Lung (tissue), 13 donors: ENCODE results near the gene ANG. TPM values are rescaled to one million over a fixed set of nuclear protein-coding genes. Genes with fewer than 3 reads are reported as not detected.
A peak's percentile ranks its signal among the peaks of the same experiment; 100 is the strongest.

Experiments
- ATAC-seq: fragments of 200-7000 bp; cut with Tn5 transposase; one replicate; pipeline ENCODE4 v1.9.1; 2020; ENCODE audit warnings: moderate number of reproducible peaks; ENCODE audit not compliant: insufficient read depth, low FRiP score
- DNase-seq, 3 donors: peaks; one replicate each; pipeline ENCODE4 v3.0.0-alpha.2; 2013 to 2017
- H3K27ac ChIP-seq, 2 donors: one replicate each; pipeline ENCODE4 v1.5.1; 2013; ENCODE audit warnings: mild to moderate bottlenecking in 2 of 2, moderate library complexity in 2 of 2, control low read depth in 1 of 2, inconsistent platforms in 1 of 2, low read depth in 1 of 2, low read length in 1 of 2
- H3K27me3 ChIP-seq, 3 donors: one replicate each; pipeline ENCODE4 v1.5.1; 2013; ENCODE audit warnings: low read length in 2 of 3; ENCODE audit not compliant: control insufficient read depth in 3 of 3, insufficient read depth in 3 of 3
- H3K36me3 ChIP-seq, 4 donors: one replicate each; pipeline ENCODE4 v1.5.1; 2013; ENCODE audit warnings: low read length in 4 of 4, mild to moderate bottlenecking in 1 of 4, moderate library complexity in 1 of 4; ENCODE audit not compliant: control insufficient read depth in 4 of 4, insufficient read depth in 4 of 4
- H3K4me1 ChIP-seq, 5 donors: one replicate each; pipeline ENCODE4 v1.5.1; 2013; ENCODE audit warnings: low read length in 5 of 5, mild to moderate bottlenecking in 2 of 5, moderate library complexity in 1 of 5; ENCODE audit not compliant: control insufficient read depth in 5 of 5, insufficient read depth in 5 of 5
- H3K4me3 ChIP-seq: one replicate; pipeline ENCODE4 v1.5.1; 2013; ENCODE audit warnings: mild to moderate bottlenecking, control low read depth, moderate library complexity
- H3K9ac ChIP-seq, 2 donors: one replicate each; pipeline ENCODE4 v1.5.1; 2013; ENCODE audit warnings: low read length in 2 of 2, control low read depth in 1 of 2; ENCODE audit not compliant: insufficient read depth in 1 of 2
- H3K9me3 ChIP-seq, 4 donors: one replicate each; pipeline ENCODE4 v1.5.1; 2013; ENCODE audit warnings: low read length in 3 of 4, mild to moderate bottlenecking in 1 of 4, moderate library complexity in 1 of 4; ENCODE audit not compliant: control insufficient read depth in 4 of 4, insufficient read depth in 3 of 4
- CTCF ChIP-seq: IDR thresholded peaks from 2 replicates; pipeline ENCODE4 v1.5.1; 2012; ENCODE audit warnings: mild to moderate bottlenecking; ENCODE audit errors: control extremely low read depth, extremely low read depth
- WGBS, 2 donors: extraction: QIAGEN DNeasy Blood & Tissue Kit; methylation state at CpG; one replicate each; pipeline ENCODE4 v1.1.7; 2013; 5-methylcytosine and 5-hydroxymethylcytosine counted together
- polyA plus RNA-seq, 2 donors: library from polyadenylated mRNA; stranded (reverse); fragments of 200-250 nt; gene quantifications; one replicate each; pipeline ENCODE4 v1.2.1, GENCODE V29; 2013
- small RNA-seq: library from RNA; depleted of rRNA; stranded (forward); fragments of <200 nt; gene quantifications from one replicate; pipeline ENCODE3, GENCODE V24; 2014; ENCODE audit warnings: low replicate concordance
- total RNA-seq, 2 donors: library from RNA; depleted of rRNA in 1 of 2; stranded (reverse); fragments of >200 nt in 1 of 2; gene quantifications; one replicate each; pipeline ENCODE4 v1.2.1, GENCODE V29; 2014 to 2021
- donor health status: control.
- donor health status: control.
- donor health status: Bipolar disorder and iron deficiency.
- donor health status: healthy.
- donor health status: DM: yes; HTN: yes; CAD: no.

The ANG gene
- total and polyA plus RNA-seq, 4 donors, result 14.0 to 27.5 (median 18.0) TPM

GRCh38 chr14:20743556-20743955 is 55.0 kb downstream of the ANG start:
- WGBS, 2 donors, result 66 to 80% methylated on average over 2 of the region's 2 CpGs
- DNase-seq (peak in 2 of 3 donors; percentile 30 to 59), ATAC-seq (no peak)
- Histone ChIP-seq H3K4me1 (peaks cover 0 to 2% (median 0%) of the 10 kb centered on the region in 5 donors), H3K27ac (no peak overlapping the region), H3K4me3 (no peak overlapping the region), H3K27me3 (no peaks in the 10 kb centered on the region), H3K36me3 (no peaks in the 10 kb centered on the region), H3K9ac (no peak overlapping the region), H3K9me3 (no peaks in the 10 kb centered on the region)
- no peak for TF ChIP-seq CTCF

Small RNA genes lying within 50 kb of the gene (small RNA-seq; reads per million reads assigned to genes)
- gene RF00019, result not detected

Other genes starting within 250 kb of the ANG start
- gene OSGEP, start 234.0 kb upstream of the ANG start, total RNA-seq, result 10 to 100 TPM; 35.5 to 44.8 TPM
- 10 to 100 TPM; 43.5 to 54.1 TPM for gene OSGEP, start 234.0 kb upstream of the ANG start, polyA plus RNA-seq
- 100 to 1,000 TPM in 1 of 2 donors, 10 to 100 TPM in 1; 66.2 to 144 TPM for gene APEX1, start 233.5 kb upstream of the ANG start, total RNA-seq
- gene APEX1, start 233.5 kb upstream of the ANG start, polyA plus RNA-seq, result 100 to 1,000 TPM in 1 of 2 donors, 10 to 100 TPM in 1; 95.8 to 159 TPM
- 10 to 100 TPM; 22.2 to 35.6 TPM for gene PIP4P1, start 227.3 kb upstream of the ANG start, total RNA-seq
- gene PIP4P1, start 227.3 kb upstream of the ANG start, polyA plus RNA-seq, result 10 to 100 TPM; 27.4 to 46.7 TPM
- 10 to 100 TPM; 15.5 to 41.4 TPM for gene PNP, start 219.4 kb upstream of the ANG start, total RNA-seq
- gene PNP, start 219.4 kb upstream of the ANG start, polyA plus RNA-seq, result 100 to 1,000 TPM in 1 of 2 donors, 10 to 100 TPM in 1; 32.7 to 119 TPM
- gene RNASE10, start 183.2 kb upstream of the ANG start, total RNA-seq, result 1 to 10 TPM in 1 of 2 donors, not detected in 1; 1.2 TPM
- under 1 TPM in 1 of 2 donors, not detected in 1; 0.06 TPM for gene RNASE10, start 183.2 kb upstream of the ANG start, polyA plus RNA-seq
- gene RNASE9, start 127.7 kb upstream of the ANG start, total RNA-seq, result not detected
- gene RNASE9, start 127.7 kb upstream of the ANG start, polyA plus RNA-seq, result not detected
- not detected for gene RNASE11, start 100.8 kb upstream of the ANG start, total RNA-seq
- gene RNASE11, start 100.8 kb upstream of the ANG start, polyA plus RNA-seq, result not detected
- not detected for gene RNASE12, start 97.4 kb upstream of the ANG start, total RNA-seq
- gene RNASE12, start 97.4 kb upstream of the ANG start, polyA plus RNA-seq, result not detected
- not detected for gene OR6S1, start 47.1 kb upstream of the ANG start, total RNA-seq
- not detected for gene OR6S1, start 47.1 kb upstream of the ANG start, polyA plus RNA-seq
- 10 to 100 TPM; 14.5 to 51.9 TPM for gene RNASE4, start 4.2 kb upstream of the ANG start, total RNA-seq
- gene RNASE4, start 4.2 kb upstream of the ANG start, polyA plus RNA-seq, result 10 to 100 TPM; 28.4 to 28.8 TPM
- not detected for gene EDDM3A, start 57.1 kb downstream of the ANG start, total RNA-seq
- not detected for gene EDDM3A, start 57.1 kb downstream of the ANG start, polyA plus RNA-seq
- gene EDDM3B, start 79.6 kb downstream of the ANG start, total RNA-seq, result not detected
- under 1 TPM in 1 of 2 donors, not detected in 1; 0.09 TPM for gene EDDM3B, start 79.6 kb downstream of the ANG start, polyA plus RNA-seq
- gene RNASE6, start 92.5 kb downstream of the ANG start, total RNA-seq, result 10 to 100 TPM in 1 of 2 donors, 1 to 10 TPM in 1; 8.1 to 15.9 TPM
- 10 to 100 TPM in 1 of 2 donors, 1 to 10 TPM in 1; 5.1 to 37.2 TPM for gene RNASE6, start 92.5 kb downstream of the ANG start, polyA plus RNA-seq
- gene RNASE1, start 114.1 kb downstream of the ANG start, total RNA-seq, result 100 to 1,000 TPM; 511 to 773 TPM
- 1,000 to 10,000 TPM; 1,226 to 1,326 TPM for gene RNASE1, start 114.1 kb downstream of the ANG start, polyA plus RNA-seq
- under 1 TPM in 1 of 2 donors, not detected in 1; 0.31 TPM for gene RNASE3, start 202.6 kb downstream of the ANG start, total RNA-seq
- gene RNASE3, start 202.6 kb downstream of the ANG start, polyA plus RNA-seq, result 1 to 10 TPM in 1 of 2 donors, under 1 TPM in 1; 0.79 to 2.5 TPM